ENCODE results near the gene TNPO2. TPM values are rescaled to one million over a fixed set of nuclear protein-coding genes. Genes with fewer than 3 reads are reported as not detected.

The TNPO2 gene
- total and polyA plus RNA-seq, 2 experiments from 2014 or later = 37.1 to 83.0 TPM

DNA sequence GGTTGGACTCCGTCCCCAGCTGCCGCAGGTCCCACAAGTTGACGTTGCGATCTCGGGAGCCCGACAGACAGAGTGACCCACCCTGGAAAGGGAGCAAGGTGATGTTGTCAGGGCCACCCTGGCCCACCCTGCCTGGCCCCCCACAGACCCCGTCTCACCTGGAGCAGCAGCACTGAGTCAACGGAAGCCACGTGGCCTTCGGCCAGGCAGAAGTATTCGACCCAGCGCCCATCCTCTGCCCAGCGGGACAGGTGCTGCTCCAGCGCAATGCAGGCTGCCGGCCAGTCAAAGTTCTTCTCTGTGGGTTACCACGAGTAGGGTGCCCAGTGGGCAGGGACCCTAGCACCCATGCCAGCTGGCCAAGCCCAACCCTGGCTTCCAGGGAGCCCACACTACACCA, 29.1 kb downstream of the TNPO2 start:
- no peak for TF ChIP-seq JUNB (IDR thresholded peaks at IDR 0.05; ENCODE audit: unreplicated experiment)
- TF ChIP-seq, protein P1, sequence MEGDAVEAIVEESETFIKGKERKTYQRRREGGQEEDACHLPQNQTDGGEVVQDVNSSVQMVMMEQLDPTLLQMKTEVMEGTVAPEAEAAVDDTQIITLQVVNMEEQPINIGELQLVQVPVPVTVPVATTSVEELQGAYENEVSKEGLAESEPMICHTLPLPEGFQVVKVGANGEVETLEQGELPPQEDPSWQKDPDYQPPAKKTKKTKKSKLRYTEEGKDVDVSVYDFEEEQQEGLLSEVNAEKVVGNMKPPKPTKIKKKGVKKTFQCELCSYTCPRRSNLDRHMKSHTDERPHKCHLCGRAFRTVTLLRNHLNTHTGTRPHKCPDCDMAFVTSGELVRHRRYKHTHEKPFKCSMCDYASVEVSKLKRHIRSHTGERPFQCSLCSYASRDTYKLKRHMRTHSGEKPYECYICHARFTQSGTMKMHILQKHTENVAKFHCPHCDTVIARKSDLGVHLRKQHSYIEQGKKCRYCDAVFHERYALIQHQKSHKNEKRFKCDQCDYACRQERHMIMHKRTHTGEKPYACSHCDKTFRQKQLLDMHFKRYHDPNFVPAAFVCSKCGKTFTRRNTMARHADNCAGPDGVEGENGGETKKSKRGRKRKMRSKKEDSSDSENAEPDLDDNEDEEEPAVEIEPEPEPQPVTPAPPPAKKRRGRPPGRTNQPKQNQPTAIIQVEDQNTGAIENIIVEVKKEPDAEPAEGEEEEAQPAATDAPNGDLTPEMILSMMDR (conservative IDR thresholded peaks at IDR 0.05; ENCODE audit: low read depth in 2 of 2) = no peak
- no peak for TF ChIP-seq ZNF331 (CRISPR knock-in tag; IDR thresholded peaks at IDR 0.05; ENCODE audit: low read depth)
- no peak for TF ChIP-seq POLR2AphosphoS5 (IDR thresholded peaks at IDR 0.05; ENCODE audit: low read depth)
- TF ChIP-seq CREB1 (CRISPR knock-in tag; IDR thresholded peaks at IDR 0.05; ENCODE audit: low read depth) = no peak
- H3K27me3 ChIP-seq (ENCODE audit: insufficient read depth) = no peaks in the 10 kb centered on the region
- H3K79me2 ChIP-seq (replicated peaks; ENCODE audit: insufficient read depth) = no peaks in the 10 kb centered on the region
- H3K4me2 ChIP-seq = no peak overlapping the region
- H3K4me3 Mint-ChIP-seq = no peak overlapping the region; the same call in 2 of the 3 replicates
- no peak overlapping the region for H3K27ac ChIP-seq (ENCODE audit: low read depth)
- H3K9me3 Mint-ChIP-seq = no peaks in the 10 kb centered on the region; the same call in 2 of the 3 replicates
- DNase-seq (ENCODE audit: low spot score) (no peak), ATAC-seq (no peak)
- no peaks in the 10 kb centered on the region for H3K9me2 ChIP-seq (ENCODE audit: insufficient read depth)
- H3K4me1 Mint-ChIP-seq = peaks cover 5% of the 10 kb centered on the region
- peaks cover 28% of the 10 kb centered on the region for H3F3A ChIP-seq (replicated peaks; ENCODE audit: low read depth)
- 0 out of 2 replicates have a peak, but pooled peaks cover 4% of the 10 kb centered on the region for H3K4me1 ChIP-seq (ENCODE audit: insufficient read depth)
- H3K27ac Mint-ChIP-seq = no peak overlapping the region
- peaks cover 12% of the 10 kb centered on the region for H3K36me3 Mint-ChIP-seq (ENCODE audit: low read depth)
- peaks cover 6% of the 10 kb centered on the region; the same call in 1 of the 2 replicates for H3K36me3 ChIP-seq (ENCODE audit: insufficient read depth)
- no peak overlapping the region for H3K4me3 ChIP-seq
- H3K27me3 Mint-ChIP-seq (ENCODE audit: insufficient read depth, low read depth, poor library complexity) = peaks cover 20% of the 10 kb centered on the region
- H2AFZ ChIP-seq = no peak overlapping the region
- 0 out of 2 replicates have a peak, but pooled peaks cover 4% of the 10 kb centered on the region for H4K20me1 ChIP-seq (replicated peaks; ENCODE audit: insufficient read depth)

DNA sequence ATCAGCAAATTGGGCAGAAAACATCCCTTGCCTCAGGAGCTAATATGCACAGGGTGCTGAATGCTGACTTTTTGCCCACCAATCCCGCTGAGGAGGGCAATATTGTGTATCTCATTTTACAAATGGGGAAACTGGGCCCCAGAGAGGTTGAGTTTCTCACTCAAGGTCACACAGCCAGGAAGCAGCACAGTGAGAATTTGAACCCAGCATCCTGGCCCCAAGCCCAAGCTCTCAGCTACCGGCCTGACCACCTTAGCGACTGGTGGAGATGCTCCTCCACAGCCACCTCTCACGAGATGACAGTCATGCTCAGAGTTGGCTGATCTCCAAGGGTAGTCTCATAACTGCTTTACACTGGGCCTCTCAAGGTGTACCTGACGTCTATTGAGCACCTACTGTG, 30.8 kb downstream of the TNPO2 start:
- no peak overlapping the region for H3K4me2 ChIP-seq
- 0 out of 2 replicates have a peak, but pooled peaks cover under 1% of the 10 kb centered on the region for H4K20me1 ChIP-seq (replicated peaks; ENCODE audit: insufficient read depth)
- H2AFZ ChIP-seq = no peak overlapping the region
- no peaks in the 10 kb centered on the region; the same call in 2 of the 3 replicates for H3K9me3 Mint-ChIP-seq
- no peak overlapping the region for H3K4me3 ChIP-seq
- no peak overlapping the region for H3K27ac ChIP-seq (ENCODE audit: low read depth)
- no peaks in the 10 kb centered on the region for H3K27me3 ChIP-seq (ENCODE audit: insufficient read depth)
- 0 out of 2 replicates have a peak, but pooled peaks cover 4% of the 10 kb centered on the region for H3K4me1 ChIP-seq (ENCODE audit: insufficient read depth)
- no peak for DNase-seq (ENCODE audit: low spot score)
- H3K9me2 ChIP-seq (ENCODE audit: insufficient read depth) = no peaks in the 10 kb centered on the region
- no peak overlapping the region for H3K27ac Mint-ChIP-seq
- no peaks in the 10 kb centered on the region for H3K36me3 ChIP-seq (ENCODE audit: insufficient read depth)
- H3K4me1 Mint-ChIP-seq = peaks cover 2% of the 10 kb centered on the region; the same call in 2 of the 3 replicates
- peaks cover 2% of the 10 kb centered on the region; the same call in 2 of the 3 replicates for H3K36me3 Mint-ChIP-seq (ENCODE audit: low read depth)
- no peak overlapping the region for H3K4me3 Mint-ChIP-seq
- H3K27me3 Mint-ChIP-seq (ENCODE audit: insufficient read depth, low read depth, poor library complexity) = peaks cover 17% of the 10 kb centered on the region
- no peak for ATAC-seq
- H3F3A ChIP-seq (replicated peaks; ENCODE audit: low read depth) = peaks cover 16% of the 10 kb centered on the region
- no peaks in the 10 kb centered on the region for H3K79me2 ChIP-seq (replicated peaks; ENCODE audit: insufficient read depth)
- TF ChIP-seq STAT1 (IDR thresholded peaks at IDR 0.05; ENCODE audit: unreplicated experiment) (no peak), EZH2phosphoT487 (IDR thresholded peaks at IDR 0.05; ENCODE audit: unreplicated experiment) (no peak), ZNF331 (CRISPR knock-in tag; IDR thresholded peaks at IDR 0.05; ENCODE audit: low read depth) (no peak), ZNF114 (CRISPR knock-in tag; IDR thresholded peaks at IDR 0.05) (no peak), NANOG (IDR thresholded peaks at IDR 0.05; ENCODE audit: borderline replicate concordance) (no peak)
- TF ChIP-seq, protein P2, sequence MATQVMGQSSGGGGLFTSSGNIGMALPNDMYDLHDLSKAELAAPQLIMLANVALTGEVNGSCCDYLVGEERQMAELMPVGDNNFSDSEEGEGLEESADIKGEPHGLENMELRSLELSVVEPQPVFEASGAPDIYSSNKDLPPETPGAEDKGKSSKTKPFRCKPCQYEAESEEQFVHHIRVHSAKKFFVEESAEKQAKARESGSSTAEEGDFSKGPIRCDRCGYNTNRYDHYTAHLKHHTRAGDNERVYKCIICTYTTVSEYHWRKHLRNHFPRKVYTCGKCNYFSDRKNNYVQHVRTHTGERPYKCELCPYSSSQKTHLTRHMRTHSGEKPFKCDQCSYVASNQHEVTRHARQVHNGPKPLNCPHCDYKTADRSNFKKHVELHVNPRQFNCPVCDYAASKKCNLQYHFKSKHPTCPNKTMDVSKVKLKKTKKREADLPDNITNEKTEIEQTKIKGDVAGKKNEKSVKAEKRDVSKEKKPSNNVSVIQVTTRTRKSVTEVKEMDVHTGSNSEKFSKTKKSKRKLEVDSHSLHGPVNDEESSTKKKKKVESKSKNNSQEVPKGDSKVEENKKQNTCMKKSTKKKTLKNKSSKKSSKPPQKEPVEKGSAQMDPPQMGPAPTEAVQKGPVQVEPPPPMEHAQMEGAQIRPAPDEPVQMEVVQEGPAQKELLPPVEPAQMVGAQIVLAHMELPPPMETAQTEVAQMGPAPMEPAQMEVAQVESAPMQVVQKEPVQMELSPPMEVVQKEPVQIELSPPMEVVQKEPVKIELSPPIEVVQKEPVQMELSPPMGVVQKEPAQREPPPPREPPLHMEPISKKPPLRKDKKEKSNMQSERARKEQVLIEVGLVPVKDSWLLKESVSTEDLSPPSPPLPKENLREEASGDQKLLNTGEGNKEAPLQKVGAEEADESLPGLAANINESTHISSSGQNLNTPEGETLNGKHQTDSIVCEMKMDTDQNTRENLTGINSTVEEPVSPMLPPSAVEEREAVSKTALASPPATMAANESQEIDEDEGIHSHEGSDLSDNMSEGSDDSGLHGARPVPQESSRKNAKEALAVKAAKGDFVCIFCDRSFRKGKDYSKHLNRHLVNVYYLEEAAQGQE (IDR thresholded peaks at IDR 0.05; ENCODE audit: unreplicated experiment) = no peak
- TF ChIP-seq, protein P3, sequence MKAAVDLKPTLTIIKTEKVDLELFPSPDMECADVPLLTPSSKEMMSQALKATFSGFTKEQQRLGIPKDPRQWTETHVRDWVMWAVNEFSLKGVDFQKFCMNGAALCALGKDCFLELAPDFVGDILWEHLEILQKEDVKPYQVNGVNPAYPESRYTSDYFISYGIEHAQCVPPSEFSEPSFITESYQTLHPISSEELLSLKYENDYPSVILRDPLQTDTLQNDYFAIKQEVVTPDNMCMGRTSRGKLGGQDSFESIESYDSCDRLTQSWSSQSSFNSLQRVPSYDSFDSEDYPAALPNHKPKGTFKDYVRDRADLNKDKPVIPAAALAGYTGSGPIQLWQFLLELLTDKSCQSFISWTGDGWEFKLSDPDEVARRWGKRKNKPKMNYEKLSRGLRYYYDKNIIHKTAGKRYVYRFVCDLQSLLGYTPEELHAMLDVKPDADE (IDR thresholded peaks at IDR 0.05) = no peak

Data from GM23338 (cell line).